CD14-positive monocyte (primary cell): Measurements from ENCODE around the gene OGDHL. TPM values are rescaled to one million over a fixed set of nuclear protein-coding genes. Genes with fewer than 3 reads are reported as not detected.

Experiments used
- DNase-seq, 3 donors: peaks; one replicate each; pipeline ENCODE4 v3.0.0-alpha.2; 2011 to 2022
- H2AFZ ChIP-seq: 2 replicates; pipeline ENCODE4 v1.6.0; 2012; ENCODE audit warnings: mild to moderate bottlenecking, low read depth, low read length, inconsistent platforms; ENCODE audit not compliant: insufficient read depth, poor library complexity, severe bottlenecking
- H3K27ac ChIP-seq, 2 donors: 1 replicate in 1 of 2; 2 replicates in 1 of 2; pipeline ENCODE4 v1.5.1; 2012 to 2013; ENCODE audit warnings: low read length in 2 of 2, control low read depth in 1 of 2, inconsistent platforms in 1 of 2, low read depth in 1 of 2, mild to moderate bottlenecking in 1 of 2
- H3K27me3 ChIP-seq, 2 donors: one replicate each; pipeline versions ENCODE4 v1.6.0 to v1.6.1; 2011 to 2013; ENCODE audit warnings: low read length in 2 of 2; ENCODE audit not compliant: control insufficient read depth in 2 of 2, insufficient read depth in 2 of 2
- H3K36me3 ChIP-seq, 2 donors: replicated peaks in 1 of 2; 1 replicate in 1 of 2; 2 replicates in 1 of 2; pipeline versions ENCODE4 v1.5.1 to v1.6.1; 2012 to 2013; ENCODE audit warnings: low read length in 2 of 2, control low read depth in 1 of 2, inconsistent platforms in 1 of 2, mild to moderate bottlenecking in 1 of 2; ENCODE audit not compliant: insufficient read depth in 2 of 2, control insufficient read depth in 1 of 2
- H3K4me1 ChIP-seq, 2 donors: 1 replicate in 1 of 2; 2 replicates in 1 of 2; pipeline versions ENCODE4 v1.5.1 to v1.6.1; 2012 to 2013; ENCODE audit warnings: low read length in 2 of 2, control low read depth in 1 of 2, inconsistent platforms in 1 of 2, mild to moderate bottlenecking in 1 of 2, moderate library complexity in 1 of 2; ENCODE audit not compliant: insufficient read depth in 2 of 2, control insufficient read depth in 1 of 2
- H3K4me2 ChIP-seq: replicated peaks from 2 replicates; pipeline ENCODE3; 2012; ENCODE audit warnings: low read length, moderate library complexity, mild to moderate bottlenecking; ENCODE audit not compliant: poor library complexity, severe bottlenecking; ENCODE audit errors: extremely low read depth
- H3K4me3 ChIP-seq, 3 experiments: fragments of 200-600 bp in 1 of 3; sonication (generic) in 1 of 3; replicated peaks in 1 of 3; 1 replicate in 2 of 3; 2 replicates in 1 of 3; pipeline ENCODE4 v1.5.1; 2011 to 2013; ENCODE audit warnings: low read length in 3 of 3, mild to moderate bottlenecking in 3 of 3, control low read depth in 2 of 3, low read depth in 2 of 3, inconsistent platforms in 1 of 3, moderate library complexity in 1 of 3
- H3K79me2 ChIP-seq: 2 replicates; pipeline ENCODE4 v1.6.0; 2012; ENCODE audit warnings: mild to moderate bottlenecking, control low read depth, inconsistent platforms, low read length, moderate library complexity; ENCODE audit not compliant: insufficient read depth
- H3K9ac ChIP-seq: 2 replicates; pipeline ENCODE4 v1.6.0; 2017; ENCODE audit warnings: low read length, mild to moderate bottlenecking; ENCODE audit not compliant: insufficient read depth, poor library complexity, severe bottlenecking
- H3K9me3 ChIP-seq, 2 donors: replicated peaks in 1 of 2; 1 replicate in 1 of 2; 2 replicates in 1 of 2; pipeline versions ENCODE4 v1.5.1 to v1.6.1; 2012 to 2013; ENCODE audit warnings: low read length in 2 of 2, control low read depth in 1 of 2; ENCODE audit not compliant: control insufficient read depth in 1 of 2, insufficient read depth in 1 of 2
- H4K20me1 ChIP-seq: 2 replicates; pipeline ENCODE4 v1.6.0; 2012; ENCODE audit warnings: mild to moderate bottlenecking, low read length, control low read depth, moderate library complexity; ENCODE audit not compliant: insufficient read depth
- H3K27ac Mint-ChIP-seq, 7 donors: one replicate each; pipeline ENCODE4 v1.8.0; 2020; ENCODE audit warnings: mild to moderate bottlenecking in 7 of 7, mixed read lengths in 7 of 7, moderate library complexity in 6 of 7, inconsistent platforms in 2 of 7
- H3K27me3 Mint-ChIP-seq, 3 donors: one replicate each; pipeline ENCODE4 v1.8.0; 2021 to 2022; ENCODE audit warnings: low read depth in 3 of 3, mild to moderate bottlenecking in 3 of 3, mixed read lengths in 3 of 3, moderate library complexity in 3 of 3, inconsistent platforms in 1 of 3
- H3K36me3 Mint-ChIP-seq, 2 donors: one replicate each; pipeline ENCODE4 v1.8.0; 2020; ENCODE audit warnings: mixed read lengths in 2 of 2, inconsistent platforms in 1 of 2, mild to moderate bottlenecking in 1 of 2
- H3K4me1 Mint-ChIP-seq: one replicate; pipeline ENCODE4 v1.8.0; 2020; ENCODE audit warnings: mild to moderate bottlenecking, mixed read lengths
- H3K4me3 Mint-ChIP-seq, 2 donors: one replicate each; pipeline ENCODE4 v1.8.0; 2020; ENCODE audit warnings: mild to moderate bottlenecking in 2 of 2, mixed read lengths in 2 of 2, moderate library complexity in 1 of 2
- H3K9me3 Mint-ChIP-seq, 7 donors: one replicate each; pipeline ENCODE4 v1.8.0; 2020 to 2022; ENCODE audit warnings: mixed read lengths in 7 of 7, mild to moderate bottlenecking in 6 of 7, moderate library complexity in 6 of 7, inconsistent platforms in 2 of 7
- CTCF ChIP-seq: fragments of 200-600 bp; IDR thresholded peaks from one replicate; pipeline ENCODE4 v1.8.0; 2022; ENCODE audit warnings: antibody characterized with exemption, mild to moderate bottlenecking
- WGBS: methylation state at CpG from one replicate; pipeline ENCODE4 v1.1.5; 2013; ENCODE audit warnings: missing lambda C conversion rate; ENCODE audit not compliant: insufficient coverage; 5-methylcytosine and 5-hydroxymethylcytosine counted together
- intact Hi-C, 2 donors: fragments of 100-400 bp; cut with micrococcal nuclease; formaldehyde crosslinking; loops; one replicate each; pipeline versions ENCODE4 v1.15.0 to v1.15.1; 2023
- polyA plus RNA-seq, 3 donors: library from polyadenylated mRNA; depleted of rRNA in 1 of 3; unstranded in 2 of 3; stranded (reverse) in 1 of 3; fragments of 300-500 nt in 2 of 3; fragments of >200 nt in 1 of 3; fragmentation: Illumina TruSeq in 2 of 3; gene quantifications; 1 replicate in 2 of 3; 2 replicates in 1 of 3; pipeline ENCODE4 v1.2.3, GENCODE V29; 2012 to 2021

OGDHL gene
- polyA plus RNA-seq, 3 donors: not detected

- no peak overlapping the region for H3K4me2 ChIP-seq
- peaks cover 2 to 3% (median 2%) of the 10 kb centered on the region in 3 donors for H3K27me3 Mint-ChIP-seq
- no peaks in the 10 kb centered on the region for H3K27me3 ChIP-seq
- intact Hi-C loops: no loop called here
- no peaks in the 10 kb centered on the region for H3K79me2 ChIP-seq
- no peaks in the 10 kb centered on the region for H3K4me1 ChIP-seq
- H3K4me1 Mint-ChIP-seq: no peaks in the 10 kb centered on the region
- H3K27ac ChIP-seq: no peak overlapping the region
- H3K36me3 Mint-ChIP-seq: no peaks in the 10 kb centered on the region
- WGBS: 92% methylated on average over 16 of the region's 20 CpGs
- H3K36me3 ChIP-seq: no peaks in the 10 kb centered on the region
- no peak overlapping the region for H2AFZ ChIP-seq
- peaks cover 0 to 3% (median 0%) of the 10 kb centered on the region in 7 donors for H3K9me3 Mint-ChIP-seq
- H4K20me1 ChIP-seq: no peaks in the 10 kb centered on the region
- no peak overlapping the region for H3K4me3 Mint-ChIP-seq
- H3K9ac ChIP-seq: no peak overlapping the region
- peak in 1 of 3 donors; percentile 2 for DNase-seq
- peak overlapping the region in 1 of 7 donors; percentile 16 for H3K27ac Mint-ChIP-seq
- no peaks in the 10 kb centered on the region for H3K9me3 ChIP-seq
- TF ChIP-seq CTCF: no peak
- H3K4me3 ChIP-seq: no peak overlapping the region
Measured at GRCh38 chr10:49746626-49747302, 15.4 kb downstream of the OGDHL start.

- Histone ChIP-seq H3K36me3 (no peaks in the 10 kb centered on the region), H3K9ac (no peak overlapping the region), H3K79me2 (no peaks in the 10 kb centered on the region), H3K9me3 (no peaks in the 10 kb centered on the region), H3K4me1 (no peaks in the 10 kb centered on the region), H3K4me2 (no peak overlapping the region), H2AFZ (no peak overlapping the region), H3K27ac (no peak overlapping the region), H3K4me3 (no peak overlapping the region), H4K20me1 (no peaks in the 10 kb centered on the region), H3K27me3 (no peaks in the 10 kb centered on the region)
- H3K36me3 Mint-ChIP-seq: no peaks in the 10 kb centered on the region
- no peak overlapping the region for H3K4me3 Mint-ChIP-seq
- TF ChIP-seq CTCF: no peak
- H3K27me3 Mint-ChIP-seq: peaks cover 0 to 3% (median 1%) of the 10 kb centered on the region in 3 donors
- 100% methylated on average over 1 of the region's 12 CpGs for WGBS
- no peaks in the 10 kb centered on the region for H3K4me1 Mint-ChIP-seq
- intact Hi-C loops: no loop called here
- DNase-seq: no peak
- no peak overlapping the region for H3K27ac Mint-ChIP-seq
- peaks cover 0 to 3% (median 0%) of the 10 kb centered on the region in 7 donors for H3K9me3 Mint-ChIP-seq
Measured at GRCh38 chr10:49745756-49746155, 16.4 kb downstream of the OGDHL start.
